ENCODE results near the gene FUT8. TPM values are rescaled to one million over a fixed set of nuclear protein-coding genes. Genes with fewer than 3 reads are reported as not detected.
"Not testable (repeated sequence)": the region's sequence is repeated elsewhere in the genome, so short reads cannot be mapped to it uniquely, and the experiment has no call there.

Gene FUT8
- total RNA-seq, 2 experiments from 2014 or later, result 70.9 to 79.2 TPM

DNA sequence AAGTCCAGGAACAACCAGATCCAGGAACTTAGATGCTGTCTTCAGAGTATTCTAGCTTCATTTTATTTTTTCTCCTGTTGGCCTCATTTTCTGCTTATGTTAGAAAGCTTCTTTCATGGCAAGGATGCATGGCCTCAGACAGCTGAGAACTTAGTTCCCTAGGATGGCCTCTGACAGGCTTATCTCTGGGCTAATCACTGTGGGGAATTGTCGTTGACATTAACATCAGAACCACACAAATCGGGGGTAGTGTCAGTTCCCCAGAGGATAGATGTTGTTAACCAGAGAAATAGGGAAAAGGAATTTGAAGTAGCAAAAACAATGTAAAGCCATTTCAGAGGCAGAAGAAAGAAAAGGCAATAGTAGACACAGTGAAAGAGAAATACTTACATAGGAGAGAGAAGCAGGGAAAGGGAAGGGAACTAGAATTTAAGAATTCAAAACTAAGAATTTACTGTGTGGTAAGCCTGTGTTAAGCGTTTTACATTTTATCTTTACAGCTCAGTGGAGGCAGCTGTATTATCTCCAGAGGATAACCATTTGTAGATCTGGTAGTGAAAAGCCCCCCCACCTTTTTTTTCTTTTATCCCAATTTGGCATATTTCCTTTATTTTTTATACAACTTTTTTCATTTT, 21.8 kb downstream of the FUT8 start:
- Mint-ChIP-seq H3K4me1 (peaks cover 57% of the 10 kb centered on the region), H3K4me3 (no peak overlapping the region), H3K9me3 (peaks cover 8% of the 10 kb centered on the region), H3K27ac (no peak overlapping the region), H3K27me3 (no peaks in the 10 kb centered on the region), H3K36me3 (ENCODE audit: low read depth) (peaks cover 54% of the 10 kb centered on the region)
- DNase-seq, result no peak
- ChIA-PET CTCF (interaction anchor here (0.7 kb wide), 1 partner anchor 16 kb away, joined by 3 read pairs; no protein-coding TSS in a partner anchor), POLR2A (interaction anchor here (0.7 kb wide), 1 partner anchor 459 kb away, joined by 3 read pairs; no protein-coding TSS in a partner anchor)

- POLR2A ChIA-PET, result no interaction called here
- Mint-ChIP-seq H3K27me3 (no peaks in the 10 kb centered on the region), H3K9me3 (peaks cover 10% of the 10 kb centered on the region), H3K36me3 (ENCODE audit: low read depth) (peaks cover 56% of the 10 kb centered on the region), H3K27ac (peak overlapping the region; percentile 52), H3K4me3 (no peak overlapping the region), H3K4me1 (peaks cover 40% of the 10 kb centered on the region)
- no peak for DNase-seq
- CTCF ChIA-PET, result interaction anchor here (1.0 to 1.4 kb wide), 4 partner anchors 8 to 51 kb away, joined by 3 to 4 read pairs (median 4); no protein-coding TSS in a partner anchor
Measured at GRCh38 chr14:65438266-65438933, 25.9 kb downstream of the FUT8 start.

DNA sequence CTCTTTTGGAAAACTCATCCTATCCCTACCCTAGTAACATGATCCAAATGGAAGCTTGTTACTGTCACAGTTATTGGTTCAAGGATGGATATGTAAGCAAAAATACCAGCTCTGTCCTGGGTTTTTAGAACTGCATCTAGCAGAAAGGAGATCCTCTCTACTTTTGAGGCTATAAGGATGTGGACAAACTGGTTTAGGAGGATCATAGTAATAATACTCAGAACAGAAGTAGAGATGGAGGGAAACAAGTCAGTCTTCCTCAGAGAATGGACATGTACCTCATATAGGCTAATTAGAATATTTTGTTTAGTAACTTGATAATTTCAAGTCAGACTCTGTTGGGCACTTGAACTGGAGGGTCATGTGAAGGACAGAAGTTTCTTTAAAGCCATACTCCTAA, 26.6 kb downstream of the FUT8 start:
- POLR2A ChIA-PET, result no interaction called here
- no peak overlapping the region for H3K4me3 Mint-ChIP-seq
- no peak overlapping the region for H3K27ac Mint-ChIP-seq

DNA sequence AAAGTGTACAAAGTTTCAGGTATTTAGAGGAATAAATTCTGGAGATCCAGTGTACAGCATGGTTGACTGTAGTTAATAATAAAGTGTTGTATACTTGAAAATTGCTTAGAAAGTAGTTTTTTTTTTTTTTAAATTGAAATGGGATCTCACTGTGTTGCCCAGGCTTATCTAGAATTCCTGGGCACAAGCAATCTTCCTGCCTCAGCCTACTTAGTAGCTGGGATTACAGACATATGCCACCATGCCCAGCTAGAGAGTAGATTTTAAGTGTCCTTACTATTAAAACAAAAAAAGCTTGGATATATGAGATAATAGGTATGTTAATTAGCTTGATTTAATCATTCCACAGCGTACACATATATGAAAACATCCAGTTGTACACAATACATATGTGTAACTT, 27.7 kb downstream of the FUT8 start:
- Mint-ChIP-seq H3K36me3 (ENCODE audit: low read depth) (peaks cover 55% of the 10 kb centered on the region), H3K4me1 (peaks cover 40% of the 10 kb centered on the region), H3K9me3 (peaks cover 15% of the 10 kb centered on the region), H3K27ac (no peak overlapping the region), H3K4me3 (no peak overlapping the region), H3K27me3 (no peaks in the 10 kb centered on the region)
- POLR2A ChIA-PET, result no interaction called here
- no peak for DNase-seq
- CTCF ChIA-PET, result no interaction called here

More for the DNA sequence above, 26.6 kb downstream of the FUT8 start:
- Mint-ChIP-seq H3K27me3 (no peaks in the 10 kb centered on the region), H3K4me1 (peaks cover 35% of the 10 kb centered on the region), H3K36me3 (ENCODE audit: low read depth) (peaks cover 54% of the 10 kb centered on the region), H3K9me3 (peaks cover 12% of the 10 kb centered on the region)
- no peak for DNase-seq
- CTCF ChIA-PET, result interaction anchor here (1.0 to 1.4 kb wide), 2 partner anchors 22 to 50 kb away, joined by 3 to 4 read pairs; no protein-coding TSS in a partner anchor

- Mint-ChIP-seq H3K36me3 (ENCODE audit: low read depth) (peaks cover 54% of the 10 kb centered on the region), H3K9me3 (peaks cover 14% of the 10 kb centered on the region), H3K27me3 (no peaks in the 10 kb centered on the region), H3K4me1 (peaks cover 23% of the 10 kb centered on the region), H3K27ac (peak overlapping the region; percentile 62), H3K4me3 (no peak overlapping the region)
- no peak for DNase-seq
- CTCF ChIA-PET, result interaction anchor here (1.6 kb wide), 1 partner anchor 29 kb away, joined by 4 read pairs; no protein-coding TSS in a partner anchor
- POLR2A ChIA-PET, result no interaction called here
Measured at GRCh38 chr14:65444230-65444629, 31.7 kb downstream of the FUT8 start.

DNA sequence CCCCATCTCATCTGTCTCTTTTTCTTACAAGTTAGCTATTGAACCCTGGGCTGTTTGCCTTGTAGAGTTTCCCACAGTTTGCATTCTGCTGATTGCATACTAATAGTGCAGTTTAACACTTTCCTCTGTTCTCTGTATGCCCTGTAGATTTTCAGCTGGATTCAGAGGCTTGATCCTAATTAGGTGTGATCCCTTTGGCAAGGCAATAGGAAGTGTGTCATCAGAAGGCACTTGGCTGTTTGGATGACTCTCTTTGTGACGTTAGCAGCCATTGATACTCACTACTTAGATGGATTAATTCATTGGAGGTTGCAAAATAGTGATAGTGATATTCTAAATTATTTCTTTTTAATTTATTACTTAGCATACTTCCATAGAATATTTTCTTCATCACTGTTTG, 33.6 kb downstream of the FUT8 start:
- Mint-ChIP-seq H3K36me3 (ENCODE audit: low read depth) (peaks cover 61% of the 10 kb centered on the region), H3K4me1 (peaks cover 24% of the 10 kb centered on the region), H3K27me3 (no peaks in the 10 kb centered on the region), H3K27ac (no peak overlapping the region), H3K4me3 (no peak overlapping the region), H3K9me3 (peaks cover 20% of the 10 kb centered on the region)
- ChIA-PET POLR2A (no interaction called here), CTCF (no interaction called here)
- DNase-seq, result no peak

- H3K4me3 Mint-ChIP-seq, result no peak overlapping the region
- H3K9me3 Mint-ChIP-seq, result peaks cover 29% of the 10 kb centered on the region
- no peak overlapping the region for H3K27ac Mint-ChIP-seq
- ChIA-PET CTCF (interaction anchor here (0.7 to 1.7 kb wide), 2 partner anchors 11 to 343 kb away, joined by 3 to 5 read pairs; no protein-coding TSS in a partner anchor), POLR2A (no interaction called here)
- H3K4me1 Mint-ChIP-seq, result peaks cover 16% of the 10 kb centered on the region
- peaks cover 76% of the 10 kb centered on the region for H3K36me3 Mint-ChIP-seq (ENCODE audit: low read depth)
- H3K27me3 Mint-ChIP-seq, result no peaks in the 10 kb centered on the region
- no peak for DNase-seq
Measured at GRCh38 chr14:65449647-65450046, 37.1 kb downstream of the FUT8 start.

DNA sequence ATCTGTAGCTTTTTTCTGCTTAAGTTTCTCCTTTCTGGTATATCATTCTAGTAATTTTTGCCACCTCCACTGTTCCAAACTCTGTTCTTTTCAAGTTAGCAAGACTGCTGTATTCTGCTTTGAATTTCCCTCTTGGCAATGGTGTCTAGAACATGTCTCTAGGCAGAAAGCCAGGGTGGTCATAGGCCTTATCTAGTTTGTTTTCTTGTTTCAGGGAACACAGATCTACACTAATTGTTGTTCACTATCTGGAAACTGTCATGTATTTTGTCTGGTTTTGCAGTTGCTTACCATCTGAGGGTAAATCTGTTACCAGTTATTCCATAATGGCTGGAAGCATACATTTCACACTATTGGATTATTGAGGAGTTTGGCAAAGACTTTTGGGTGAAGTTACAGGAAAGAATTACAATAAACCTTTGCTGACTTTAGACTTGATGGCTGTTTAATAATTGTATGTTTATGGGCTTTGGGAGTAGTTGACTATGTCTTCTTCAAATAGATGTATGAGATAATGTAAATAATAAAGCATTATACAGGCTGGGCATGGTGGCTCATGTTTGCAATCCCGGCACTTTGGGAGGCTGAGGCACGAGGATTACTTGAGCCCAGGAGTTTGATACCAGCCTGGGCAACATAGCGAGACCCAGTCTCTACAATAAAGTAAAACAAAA, 41.4 kb downstream of the FUT8 start:
- CTCF ChIA-PET, result no interaction called here
- no peak overlapping the region for H3K27ac Mint-ChIP-seq

DNA sequence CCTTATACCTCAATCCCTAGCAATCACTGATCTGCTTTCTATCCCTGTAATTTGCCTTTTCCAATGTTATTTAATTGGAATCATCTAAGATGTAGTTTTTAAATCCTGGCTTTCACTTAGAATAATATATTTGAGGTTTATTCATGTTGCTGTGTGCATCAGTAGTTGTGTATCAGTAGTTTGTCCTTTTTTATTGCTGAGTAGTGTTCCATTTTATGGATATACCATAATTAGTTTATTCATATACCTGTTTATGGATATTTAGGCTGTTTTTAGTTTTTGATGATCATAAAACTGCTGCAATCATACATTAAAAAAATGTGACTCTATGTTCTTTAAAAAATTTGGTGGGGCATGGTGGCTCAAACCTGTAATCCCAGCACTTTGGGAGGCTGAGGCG, 43.7 kb downstream of the FUT8 start:
- ChIA-PET POLR2A (no interaction called here), CTCF (no interaction called here)
- H3K27me3 Mint-ChIP-seq, result no peaks in the 10 kb centered on the region
- peaks cover 20% of the 10 kb centered on the region for H3K4me1 Mint-ChIP-seq
- no peak for DNase-seq
- peaks cover 26% of the 10 kb centered on the region for H3K9me3 Mint-ChIP-seq
- H3K4me3 Mint-ChIP-seq, result no peak overlapping the region
- H3K27ac Mint-ChIP-seq, result no peak overlapping the region
- peaks cover 76% of the 10 kb centered on the region for H3K36me3 Mint-ChIP-seq (ENCODE audit: low read depth)

More for the DNA sequence above, 41.4 kb downstream of the FUT8 start:
- DNase-seq, result no peak
- H3K27me3 Mint-ChIP-seq, result no peaks in the 10 kb centered on the region
- H3K4me3 Mint-ChIP-seq, result no peak overlapping the region
- peaks cover 80% of the 10 kb centered on the region for H3K36me3 Mint-ChIP-seq (ENCODE audit: low read depth)
- H3K4me1 Mint-ChIP-seq, result peaks cover 12% of the 10 kb centered on the region
- POLR2A ChIA-PET, result no interaction called here
- H3K9me3 Mint-ChIP-seq, result peaks cover 34% of the 10 kb centered on the region

DNA sequence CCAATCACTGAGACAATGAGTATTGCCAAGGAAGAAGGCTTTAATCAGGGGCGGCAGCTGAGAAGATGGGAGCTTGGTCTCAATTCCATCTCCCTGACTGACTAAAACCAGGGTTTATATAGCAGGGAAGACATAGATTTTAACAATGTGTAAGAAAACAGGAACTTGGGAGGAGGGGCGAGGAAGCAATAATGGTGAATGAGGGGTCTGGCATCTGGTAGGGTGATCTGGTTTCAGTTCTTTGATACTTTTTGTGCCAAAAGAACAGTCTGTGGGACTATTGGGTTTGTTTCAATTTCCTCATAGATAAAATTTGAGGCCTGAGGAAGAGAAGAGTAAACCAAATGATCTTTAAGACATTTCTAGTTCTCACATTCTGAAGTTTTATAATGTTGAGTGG, 49.2 kb downstream of the FUT8 start:
- ChIA-PET CTCF (interaction anchor here (1.1 to 2.1 kb wide), 4 partner anchors 10 to 49 kb away, joined by 5 to 6 read pairs (median 5); partner anchors contain the start of gene FUT8), POLR2A (no interaction called here)
- DNase-seq, result no peak
- H3K4me1 Mint-ChIP-seq, result peaks cover 31% of the 10 kb centered on the region
- H3K27me3 Mint-ChIP-seq, result no peaks in the 10 kb centered on the region
- H3K4me3 Mint-ChIP-seq, result no peak overlapping the region
- no peaks in the 10 kb centered on the region for H3K9me3 Mint-ChIP-seq
- no peak overlapping the region for H3K27ac Mint-ChIP-seq
- H3K36me3 Mint-ChIP-seq (ENCODE audit: low read depth), result peaks cover 64% of the 10 kb centered on the region

GRCh38 chr14:65462411-65462810, 49.9 kb downstream of the FUT8 start:
- no peak for DNase-seq
- Mint-ChIP-seq H3K27ac (no peak overlapping the region), H3K27me3 (no peaks in the 10 kb centered on the region), H3K4me3 (no peak overlapping the region), H3K4me1 (peaks cover 31% of the 10 kb centered on the region), H3K36me3 (ENCODE audit: low read depth) (peaks cover 61% of the 10 kb centered on the region), H3K9me3 (no peaks in the 10 kb centered on the region)
- ChIA-PET CTCF (interaction anchor here (1.1 to 2.1 kb wide), 2 partner anchors 10 to 16 kb away, joined by 5 to 6 read pairs; no protein-coding TSS in a partner anchor), POLR2A (no interaction called here)

- no peak for DNase-seq
- POLR2A ChIA-PET, result no interaction called here
- Mint-ChIP-seq H3K27me3 (no peaks in the 10 kb centered on the region), H3K9me3 (no peaks in the 10 kb centered on the region), H3K36me3 (ENCODE audit: low read depth) (peaks cover 53% of the 10 kb centered on the region), H3K4me3 (no peak overlapping the region), H3K27ac (no peak overlapping the region), H3K4me1 (peaks cover 30% of the 10 kb centered on the region)
- CTCF ChIA-PET, result interaction anchor here (0.6 to 0.9 kb wide), 2 partner anchors 13 to 63 kb away, joined by 3 to 4 read pairs; no protein-coding TSS in a partner anchor
Measured at GRCh38 chr14:65465584-65465983, 53.1 kb downstream of the FUT8 start.

DNA sequence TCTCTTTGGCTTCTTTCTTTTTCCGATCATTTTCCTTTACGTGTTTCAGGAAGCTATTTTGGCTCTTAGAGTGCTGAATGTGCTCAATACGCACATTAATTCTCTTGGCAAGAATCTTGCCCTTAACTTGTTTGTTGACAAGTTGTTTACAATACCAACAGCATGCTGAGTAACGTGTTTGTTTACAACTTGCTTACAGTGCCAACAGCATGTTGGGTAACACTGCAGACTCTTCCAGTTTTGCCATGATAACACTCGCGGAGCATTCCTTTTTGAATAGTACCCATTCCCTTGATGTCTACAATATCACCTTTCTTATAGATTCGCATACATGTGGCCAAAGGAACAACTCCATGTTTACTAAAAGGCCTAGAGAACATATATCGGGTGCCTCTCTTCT, 55.4 kb downstream of the FUT8 start:
- Mint-ChIP-seq H3K4me1 (peaks cover 12% of the 10 kb centered on the region), H3K36me3 (ENCODE audit: low read depth) (peaks cover 35% of the 10 kb centered on the region)
- H3K27ac Mint-ChIP-seq, H3K4me3 Mint-ChIP-seq, H3K27me3 Mint-ChIP-seq, DNase-seq, H3K9me3 Mint-ChIP-seq, CTCF ChIA-PET, POLR2A ChIA-PET: not testable (repeated sequence)

All from activated CD4-positive, alpha-beta T cell treated with anti-CD3 and anti-CD28 coated beads, Interleukin-2, amount 10 ng/mL, durations not matched to agents 7 days and 5 days (primary cell).